Muscle of arm (tissue), 12 donors: ENCODE measurements around the gene HACE1. TPM values are rescaled to one million over a fixed set of nuclear protein-coding genes. Genes with fewer than 3 reads are reported as not detected.
"Not testable (repeated sequence)": the region's sequence is repeated elsewhere in the genome, so short reads cannot be mapped to it uniquely, and the experiment has no call there.

Experiments used
- DNase-seq: peaks from one replicate; pipeline ENCODE4 v3.0.0-alpha.2; 2013
- polyA plus RNA-seq, 12 donors: library from polyadenylated mRNA; unstranded; fragments of 120-200 nt; gene quantifications; one replicate each; pipeline ENCODE4 v1.2.1, GENCODE V29; 2013; ENCODE audit not compliant: insufficient read length in 12 of 12

The HACE1 gene
- polyA plus RNA-seq, 12 donors, result 7.1 to 14.9 (median 10.3) TPM; not detected in 1

DNA sequence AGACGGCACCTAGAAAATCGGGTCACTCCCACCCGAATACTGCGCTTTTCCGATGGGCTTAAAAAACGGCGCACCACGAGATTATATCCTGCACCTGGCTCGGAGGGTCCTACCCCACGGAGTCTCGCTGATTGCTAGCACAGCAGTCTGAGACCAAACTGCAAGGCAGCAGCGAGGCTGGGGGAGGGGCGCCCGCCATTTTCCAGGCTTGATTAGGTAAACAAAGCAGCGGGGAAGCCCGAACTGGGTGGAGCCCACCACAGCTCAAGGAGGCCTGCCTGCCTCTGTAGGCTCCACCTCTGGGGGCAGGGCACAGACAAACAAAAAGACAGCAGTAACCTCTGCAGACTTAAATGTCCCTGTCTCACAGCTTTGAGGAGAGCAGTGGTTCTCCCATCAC, 122.2 kb downstream of the HACE1 start:
- not testable (repeated sequence) for DNase-seq

DNA sequence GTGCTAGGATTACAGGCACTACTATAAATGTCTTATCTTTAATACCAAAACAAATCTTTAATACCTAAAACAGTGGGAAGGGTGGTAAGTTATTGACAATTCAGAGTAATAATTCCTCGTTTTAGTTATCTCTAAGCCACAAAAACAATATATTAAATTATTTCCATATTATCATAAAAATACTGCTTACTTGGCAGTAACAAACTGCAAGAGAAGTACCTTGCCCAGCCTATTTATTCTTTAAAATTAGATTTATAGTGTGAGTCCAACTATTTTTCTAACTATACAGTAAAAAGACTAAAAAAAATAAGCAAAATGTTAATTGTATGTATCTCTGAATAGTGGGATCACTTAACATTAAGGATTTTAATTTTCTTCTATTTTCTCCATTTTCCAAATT, 123.2 kb downstream of the HACE1 start:
- DNase-seq, result no peak

DNA sequence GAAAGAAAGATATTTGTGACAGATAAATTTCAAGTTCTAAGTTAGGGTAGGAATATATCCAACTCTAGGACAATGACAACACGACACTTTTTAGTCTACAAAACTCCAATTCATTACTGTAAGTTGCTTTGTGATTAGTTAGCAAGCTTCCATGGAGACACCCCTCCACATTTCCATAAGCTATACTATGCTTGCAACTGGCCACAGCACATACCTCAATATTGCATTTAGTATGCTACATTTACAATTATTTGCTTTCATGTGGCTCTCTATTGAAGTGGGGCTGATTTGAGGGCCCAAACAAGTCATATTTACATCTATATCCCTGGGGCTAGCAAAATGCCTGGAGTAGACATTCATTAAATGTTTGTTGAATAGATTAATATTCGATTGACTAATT, 129.3 kb downstream of the HACE1 start:
- no peak for DNase-seq

DNA sequence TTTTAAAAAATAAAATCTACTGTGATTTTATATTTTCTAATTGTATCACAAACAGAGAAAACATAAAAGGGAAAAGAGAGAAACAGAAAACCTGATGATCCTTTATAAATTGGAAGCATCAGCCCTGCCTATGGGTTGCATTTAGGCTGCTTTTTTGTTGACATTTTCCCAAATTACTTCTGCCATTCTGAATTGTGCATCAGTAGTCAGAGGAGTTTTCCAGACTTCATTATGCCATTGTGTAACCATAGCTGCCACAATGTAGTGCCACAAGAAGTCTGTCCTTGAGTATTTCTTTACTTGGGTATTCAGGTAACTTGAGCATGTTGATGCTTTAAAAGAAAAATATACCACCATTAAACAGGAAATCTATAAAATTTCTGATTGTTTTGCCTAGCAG, 130.3 kb downstream of the HACE1 start:
- DNase-seq, result no peak

DNA sequence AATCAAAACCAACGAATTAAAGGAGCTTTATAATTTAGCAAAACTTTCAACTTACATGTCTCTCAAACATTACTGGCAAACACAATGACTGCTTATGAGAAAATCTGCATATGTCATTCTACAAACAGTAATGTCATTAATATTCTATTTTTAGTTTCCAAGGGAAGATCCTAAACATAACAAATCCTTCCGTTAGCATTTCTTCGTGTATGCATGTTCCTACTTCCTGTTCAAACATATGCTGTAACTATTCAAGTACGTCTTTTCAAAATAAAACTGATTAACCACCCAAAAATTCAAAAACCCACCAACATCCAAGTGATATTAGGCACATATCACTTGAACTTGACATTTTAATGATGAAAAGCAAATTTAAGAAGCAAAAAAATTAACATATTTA, 131.3 kb downstream of the HACE1 start:
- DNase-seq, result no peak

DNA sequence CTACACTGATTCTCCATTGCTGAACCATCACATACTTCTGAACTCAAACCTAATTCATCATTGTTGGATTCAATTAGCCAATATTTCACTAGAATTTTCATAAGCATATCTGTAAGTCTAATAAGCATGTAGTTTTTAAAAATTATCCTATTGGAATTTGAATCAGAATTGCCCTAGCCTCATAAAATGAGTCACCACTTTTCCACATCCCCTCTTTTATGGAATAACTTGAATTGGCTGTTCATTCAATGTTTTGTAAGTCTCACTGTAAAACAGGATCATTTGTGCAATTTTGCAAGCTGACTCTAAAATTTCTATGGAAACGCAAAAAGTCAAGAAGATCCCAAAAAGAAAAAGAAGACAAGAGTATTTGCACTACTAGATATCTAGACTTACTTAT, 141.0 kb downstream of the HACE1 start:
- no peak for DNase-seq

DNA sequence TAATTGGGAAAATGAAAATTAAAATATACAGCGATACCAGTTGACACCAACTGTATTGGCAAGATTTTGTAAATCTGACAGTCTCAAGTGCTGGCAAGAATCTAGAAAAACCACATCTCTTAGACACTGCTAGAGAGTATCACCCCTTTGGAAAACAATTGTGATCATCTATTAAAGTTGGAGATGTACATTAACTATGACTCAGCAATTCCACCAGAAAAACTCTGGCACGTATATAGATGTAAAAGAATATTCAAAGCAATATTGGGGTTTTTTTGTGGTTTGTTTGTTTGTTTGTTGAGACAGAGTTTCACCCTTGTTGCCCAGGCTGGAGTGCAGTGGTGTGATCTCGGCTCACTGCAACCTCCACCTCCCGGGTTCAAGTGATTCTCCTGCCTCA, 142.9 kb downstream of the HACE1 start:
- no peak for DNase-seq

DNA sequence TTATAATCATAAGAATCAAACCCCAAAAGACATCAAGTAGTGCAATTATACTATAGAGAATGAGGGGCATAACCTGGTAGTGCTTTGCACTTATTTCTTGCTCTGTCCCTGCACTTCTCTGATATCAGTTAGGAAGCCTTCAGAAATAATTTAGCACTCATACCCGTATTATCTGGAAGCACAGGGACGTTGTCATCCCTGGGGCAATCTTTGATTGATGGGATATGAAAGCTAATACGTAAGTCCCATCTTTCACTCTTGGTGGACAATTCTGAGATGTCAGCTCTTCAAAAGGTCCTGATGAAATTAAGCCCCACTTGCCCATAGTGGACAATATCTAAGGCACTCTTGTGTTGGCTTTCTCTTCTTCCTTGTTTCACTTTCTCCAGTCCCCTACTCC, 144.9 kb downstream of the HACE1 start:
- DNase-seq, result no peak

DNA sequence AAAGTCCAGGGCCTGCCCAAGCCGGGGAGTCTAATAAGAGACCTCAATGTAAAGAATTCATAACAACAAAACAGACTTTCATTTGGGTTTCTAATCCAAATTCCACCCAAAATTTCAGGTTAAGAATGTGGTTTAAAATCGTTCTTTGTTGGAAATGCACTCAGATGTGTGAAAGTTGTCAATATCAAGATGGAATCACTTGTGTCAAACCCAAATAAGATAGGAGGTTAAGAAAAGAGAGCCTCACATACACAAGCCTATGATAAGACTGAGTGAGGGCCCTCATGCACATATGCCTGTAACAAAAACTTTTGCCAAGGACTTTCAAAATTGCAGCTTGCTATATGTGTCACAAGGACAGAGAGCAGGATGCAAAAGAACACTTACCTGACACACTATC, 145.7 kb downstream of the HACE1 start:
- no peak for DNase-seq

DNA sequence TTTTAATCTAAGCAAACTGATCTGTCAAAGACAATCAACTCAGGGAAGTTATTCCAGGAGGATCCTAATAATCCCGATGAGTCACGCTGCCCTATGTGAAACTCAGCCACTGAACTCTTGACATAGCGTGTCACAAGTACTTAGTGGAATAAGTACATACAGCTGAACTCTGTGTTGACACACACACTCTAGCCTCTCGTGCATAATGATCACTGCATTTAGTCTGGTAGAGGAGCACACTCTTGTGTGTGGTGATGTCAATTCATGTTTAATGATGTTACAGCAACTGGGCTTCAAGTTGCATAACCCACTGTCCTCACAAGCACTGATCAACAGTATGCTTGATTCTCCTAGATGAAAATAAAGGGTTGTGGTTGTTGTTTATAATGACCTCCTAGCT, 148.3 kb downstream of the HACE1 start:
- DNase-seq, result no peak

DNA sequence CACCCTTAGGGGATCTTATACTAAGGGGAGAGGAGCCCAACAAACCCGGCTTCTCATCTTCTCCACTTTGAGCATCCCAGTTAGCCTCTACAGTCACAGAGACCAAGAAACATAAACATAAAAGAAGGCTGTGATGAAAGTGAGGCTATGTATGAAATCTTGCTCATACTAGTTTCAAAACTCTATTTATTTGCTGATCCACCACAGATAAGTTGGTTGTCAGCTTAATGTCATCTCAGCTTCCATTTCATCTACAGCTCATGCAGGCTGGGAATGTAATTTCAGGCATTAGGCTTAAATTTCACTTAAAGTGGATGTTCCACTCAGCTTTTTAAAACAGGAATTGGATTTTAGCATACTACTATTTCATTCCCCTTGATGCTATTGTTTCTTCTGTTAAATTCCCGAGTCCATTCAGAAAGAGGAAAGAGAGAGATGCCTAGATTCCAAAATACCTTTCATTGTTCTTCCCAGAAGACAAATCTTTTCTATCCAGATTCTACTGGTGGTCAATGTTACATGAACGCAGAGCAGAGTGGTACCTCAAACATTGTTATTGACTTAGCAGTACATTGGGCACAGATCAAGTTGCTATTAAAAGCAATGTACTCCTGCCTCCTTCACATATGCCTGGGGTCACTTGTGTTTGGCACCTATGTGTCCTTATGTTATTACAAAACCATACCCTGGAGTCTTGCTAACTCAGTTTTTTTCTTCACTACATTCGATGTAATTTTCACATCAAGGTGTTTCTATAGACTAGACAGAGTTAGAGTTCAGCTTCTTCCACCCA, 149.0 kb downstream of the HACE1 start:
- DNase-seq, result no peak

DNA sequence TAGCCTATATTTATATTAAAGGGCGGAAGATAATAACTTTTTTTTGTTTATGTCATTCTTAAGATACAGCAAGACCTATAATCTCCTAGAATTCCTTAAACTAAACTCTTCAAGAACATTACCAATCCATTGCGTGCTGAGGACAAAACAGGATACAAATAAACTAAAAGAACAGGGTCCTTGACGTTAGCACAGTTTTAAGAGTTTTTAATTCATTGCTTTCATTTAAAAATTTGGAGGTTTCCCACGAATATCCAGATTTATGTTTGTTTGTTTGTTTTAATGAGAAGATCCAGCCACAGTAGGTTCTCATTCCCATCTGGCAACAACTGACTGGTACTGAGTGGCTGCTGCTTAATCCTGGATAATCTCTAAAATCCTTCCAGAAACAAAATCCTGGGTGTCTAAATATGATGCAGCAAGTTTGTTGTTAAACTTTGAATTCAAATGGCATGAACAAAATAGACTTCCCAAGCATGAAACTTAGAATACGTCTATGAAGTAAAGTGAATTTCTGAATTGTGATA, 153.7 kb downstream of the HACE1 start:
- no peak for DNase-seq

DNA sequence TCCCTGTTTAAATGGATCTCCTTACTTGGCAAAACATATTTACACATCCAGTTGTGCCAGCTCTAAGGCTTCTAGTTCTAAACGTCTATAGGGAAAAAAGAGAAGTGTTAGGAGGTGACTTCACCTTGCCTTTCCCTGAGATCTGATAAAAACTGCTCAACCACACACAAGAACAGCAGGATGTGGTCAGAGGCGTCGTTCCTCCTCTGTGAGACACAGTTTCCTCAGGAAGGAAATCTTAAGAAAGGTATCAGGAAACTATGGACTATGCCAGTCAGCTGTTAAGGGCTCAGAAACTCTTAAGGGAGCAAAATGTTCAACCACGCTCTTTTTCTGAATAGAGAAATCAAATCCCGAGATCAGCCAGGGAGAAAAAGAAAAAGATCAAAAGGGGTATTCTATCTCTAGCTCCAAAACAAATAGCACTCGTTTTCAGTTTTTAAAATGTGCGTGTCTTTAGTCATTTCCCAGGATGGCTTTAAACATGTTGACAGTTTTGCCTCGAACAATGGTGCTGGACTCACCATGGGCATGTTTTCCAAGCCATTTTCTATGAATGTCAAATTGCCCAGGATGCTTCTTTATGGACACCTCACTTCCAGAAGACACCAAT, 154.5 kb downstream of the HACE1 start:
- no peak for DNase-seq

DNA sequence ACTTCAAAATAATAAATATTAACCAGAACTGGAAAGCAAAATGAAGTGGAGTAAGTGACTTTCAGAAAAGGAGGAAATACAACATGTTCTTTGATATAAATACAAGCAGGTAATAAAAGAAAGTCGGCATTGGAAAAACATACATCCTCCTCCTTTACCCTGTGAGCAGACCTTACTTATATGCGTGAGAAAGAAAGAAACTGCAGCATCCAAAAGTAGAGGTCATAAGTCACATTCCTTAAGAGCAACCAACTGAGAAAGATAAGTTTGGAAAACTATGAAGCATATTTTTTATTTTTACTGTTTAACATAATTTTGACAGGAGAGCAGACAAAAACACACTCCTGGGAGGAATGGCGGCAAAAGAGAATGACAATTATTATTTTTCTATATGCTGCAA, 155.5 kb downstream of the HACE1 start:
- no peak for DNase-seq

DNA sequence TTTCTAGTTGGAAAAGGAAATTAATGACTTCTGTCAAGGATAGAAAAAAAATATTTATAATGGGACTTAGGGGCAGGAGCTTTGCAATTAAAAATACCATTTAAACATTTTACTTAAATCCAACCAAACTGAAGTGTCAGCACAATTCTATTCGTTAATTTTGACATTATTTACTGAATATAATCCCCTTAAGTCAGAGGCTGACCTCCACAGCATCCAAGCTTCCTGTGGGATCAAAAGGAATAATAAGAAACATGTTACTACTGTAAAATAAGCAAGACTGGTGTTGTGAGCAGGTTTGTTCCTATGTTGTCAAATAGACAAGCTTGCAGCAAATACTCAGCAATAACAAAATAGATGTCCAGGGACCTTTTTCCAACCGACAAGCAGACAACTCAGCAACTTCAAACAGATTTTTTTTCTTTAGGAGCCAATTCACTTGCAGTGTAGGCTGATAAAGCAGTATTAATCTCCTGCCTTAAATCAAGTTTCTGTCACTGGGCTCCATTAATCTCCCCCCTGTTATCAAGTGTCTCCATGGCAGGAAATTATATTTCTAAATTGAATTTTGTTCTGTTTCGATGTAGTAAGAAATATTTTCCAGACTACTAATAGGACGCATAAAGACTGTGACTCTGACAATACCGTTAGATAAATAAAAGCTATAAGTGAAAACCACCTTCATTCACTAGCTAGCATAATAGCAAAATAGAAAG, 157.4 kb downstream of the HACE1 start:
- DNase-seq, result no peak

DNA sequence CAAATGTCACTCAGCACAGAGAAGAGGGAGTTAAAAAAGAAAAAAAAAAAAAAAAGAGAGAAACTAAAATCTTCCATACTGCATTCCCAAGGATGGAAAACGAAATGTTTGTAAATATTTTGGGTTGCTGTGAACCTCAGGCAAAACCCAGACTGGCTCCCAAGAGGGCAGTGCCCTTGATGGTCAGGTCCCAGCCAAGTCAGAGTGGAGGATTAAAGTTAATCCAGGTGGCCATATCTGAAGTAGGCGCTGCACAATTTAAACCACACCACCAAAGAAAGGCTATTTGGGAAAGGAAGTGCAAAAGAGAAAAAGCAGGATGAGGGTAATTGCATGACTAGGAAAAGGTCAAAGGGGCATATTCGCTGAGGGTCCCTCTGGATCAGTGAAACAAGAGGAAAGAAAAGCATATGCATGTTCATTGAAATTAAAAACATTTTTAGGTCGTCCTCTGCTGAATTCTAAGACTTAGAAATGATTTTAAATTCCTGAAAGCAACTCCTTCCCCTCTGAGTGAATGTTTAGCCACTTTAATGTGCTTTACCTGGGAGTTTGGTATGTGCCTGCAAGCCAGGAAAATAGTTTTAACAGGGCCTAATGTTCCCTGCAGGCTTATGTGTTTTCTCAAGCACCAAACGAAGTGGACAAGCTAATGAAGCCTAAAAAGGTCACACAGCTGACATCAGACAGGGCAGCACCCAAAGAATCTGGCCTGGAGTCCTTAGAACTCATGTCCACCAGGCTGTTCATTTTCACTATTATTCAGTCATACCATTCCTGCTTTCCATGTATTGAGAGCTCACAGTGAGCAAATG, 159.1 kb downstream of the HACE1 start:
- DNase-seq, result no peak

DNA sequence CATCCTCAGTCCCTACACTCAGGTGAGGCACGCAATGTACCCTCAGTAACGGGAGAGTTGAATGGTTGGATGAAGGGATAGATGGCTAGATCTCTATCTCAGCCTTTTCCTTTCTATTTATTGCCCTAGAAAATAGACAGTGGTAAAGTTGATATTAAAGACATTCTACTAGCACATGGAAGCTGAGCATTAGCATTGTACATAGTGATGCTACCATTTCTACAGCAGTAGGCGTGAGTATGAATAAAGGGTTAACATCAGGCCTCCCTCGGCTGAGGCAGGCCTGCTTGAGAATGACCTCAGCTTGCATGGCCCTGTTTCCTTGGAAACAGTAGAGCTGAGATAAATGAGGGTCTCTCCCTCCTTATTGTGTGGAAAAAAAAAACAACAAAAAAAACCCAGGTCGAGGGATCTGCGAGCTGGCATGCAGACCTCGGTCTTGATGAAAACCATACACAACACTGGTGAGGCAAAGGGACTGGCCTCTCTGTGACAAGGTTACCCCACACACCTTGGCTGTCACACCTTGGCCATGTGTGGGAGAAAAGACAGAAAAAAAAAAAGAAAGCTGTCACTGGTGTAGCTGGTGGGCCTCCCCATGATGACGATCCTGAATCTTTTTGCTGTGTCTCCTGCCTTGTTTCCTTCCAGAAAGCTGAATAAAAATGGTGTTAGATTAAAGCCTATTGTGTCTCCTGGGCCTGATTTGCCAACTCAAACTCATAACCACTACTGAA, 160.0 kb downstream of the HACE1 start:
- DNase-seq, result no peak

DNA sequence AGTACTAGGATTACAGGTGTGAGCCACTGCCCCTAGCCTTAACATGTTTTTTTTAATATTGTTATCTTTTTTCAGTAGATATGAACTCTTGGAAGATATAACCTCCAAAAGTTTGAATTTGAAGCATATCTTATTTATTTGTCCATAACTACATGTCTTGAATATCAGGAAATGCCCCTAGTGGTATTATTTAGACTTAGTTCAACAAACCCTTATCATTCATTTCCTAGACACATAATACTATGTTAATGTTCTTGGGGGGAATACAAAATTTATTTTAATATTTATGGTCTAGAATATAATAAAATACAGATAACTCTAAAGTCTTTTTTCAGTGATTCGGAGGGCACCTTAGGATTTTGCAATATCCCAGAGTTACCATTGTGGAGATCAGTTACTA, 160.7 kb downstream of the HACE1 start:
- DNase-seq, result no peak

DNA sequence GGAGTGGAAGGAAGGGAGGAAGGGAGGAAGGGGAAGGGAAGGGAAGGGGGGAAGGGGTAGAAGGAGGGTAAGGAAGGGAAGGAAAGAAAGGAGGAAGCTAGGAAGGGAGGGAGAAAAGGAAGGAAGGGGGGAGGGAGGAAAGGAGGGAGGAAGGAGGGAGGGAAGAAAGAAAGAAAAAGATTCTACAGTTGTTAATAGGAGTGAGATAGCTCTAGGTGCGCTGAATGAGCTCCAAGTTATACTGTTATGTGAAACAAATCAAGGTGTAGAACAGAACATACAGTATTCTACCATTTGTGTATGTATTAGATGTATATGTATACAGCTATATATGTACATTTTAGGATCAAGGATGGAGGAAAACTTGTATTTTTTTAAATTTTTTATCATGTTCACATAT, 167.7 kb downstream of the HACE1 start:
- no peak for DNase-seq

DNA sequence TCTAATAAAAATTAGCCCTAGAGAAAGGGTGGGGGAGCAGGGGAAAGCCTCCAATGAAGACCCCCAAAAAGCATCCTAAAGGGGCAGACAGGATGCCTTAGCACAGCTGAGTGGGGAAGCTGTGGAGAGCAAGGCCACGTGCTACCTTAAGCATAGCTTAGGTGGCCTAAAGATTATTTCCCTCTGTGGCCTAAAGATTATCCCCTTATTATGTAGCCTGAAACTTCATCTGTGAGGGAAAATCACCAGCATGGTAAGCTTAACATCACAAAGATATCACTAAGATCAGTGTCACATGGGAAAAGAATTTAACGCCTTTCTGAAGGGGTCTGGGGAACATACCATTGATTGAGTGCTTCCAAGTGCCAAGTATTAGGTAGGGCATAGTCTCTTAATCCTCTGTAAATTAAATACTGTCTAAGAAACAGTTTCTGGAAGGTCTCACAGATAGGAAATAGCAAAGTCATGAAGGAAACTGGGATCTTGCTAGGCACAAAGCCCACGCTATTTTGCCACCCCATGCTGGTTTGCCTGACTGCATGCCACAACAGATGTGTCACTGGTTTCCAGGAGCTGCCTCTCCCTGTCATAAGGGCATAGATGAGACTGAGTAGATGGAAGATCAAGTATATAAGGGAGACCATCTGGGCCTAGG, 170.0 kb downstream of the HACE1 start:
- no peak for DNase-seq
